Measurements from ENCODE around the gene DLL1.
"Not testable (repeated sequence)": the region's sequence is repeated elsewhere in the genome, so short reads cannot be mapped to it uniquely, and the experiment has no call there.

Gene DLL1

GRCh38 chr6:170271771-170272314 lies 19.0 kb downstream of the DLL1 start:
- ATAC-seq (ENCODE audit: low read depth): peak; percentile 87
- Mint-ChIP-seq H3K4me3 (peak overlapping the region; percentile 96), H3K36me3 (peaks cover 3% of the 10 kb centered on the region), H3K9me3 (no peaks in the 10 kb centered on the region), H3K27me3 (no peaks in the 10 kb centered on the region), H3K4me1 (peaks cover 10% of the 10 kb centered on the region), H3K27ac (peak overlapping the region; percentile 85)
- DNase-seq (ENCODE audit: low spot score in 2 of 2): peak in 1 of 2 donors; percentile 50

GRCh38 chr6:170270984-170271593 lies 19.8 kb downstream of the DLL1 start:
- Mint-ChIP-seq H3K36me3 (peaks cover 3% of the 10 kb centered on the region), H3K27ac (peak overlapping the region; percentile 85), H3K27me3 (no peaks in the 10 kb centered on the region), H3K4me3 (peak overlapping the region; percentile 96), H3K9me3 (no peaks in the 10 kb centered on the region), H3K4me1 (peaks cover 10% of the 10 kb centered on the region)
- no peak for DNase-seq (ENCODE audit: low spot score in 2 of 2)
- ATAC-seq (ENCODE audit: low read depth): no peak

GRCh38 chr6:170269846-170270541 lies 20.9 kb downstream of the DLL1 start:
- H3K4me3 Mint-ChIP-seq: no peak overlapping the region
- H3K27ac Mint-ChIP-seq: no peak overlapping the region

GRCh38 chr6:170269151-170269845 lies 21.6 kb downstream of the DLL1 start:
- no peak for DNase-seq (ENCODE audit: low spot score in 2 of 2)
- Mint-ChIP-seq H3K4me1 (peaks cover 10% of the 10 kb centered on the region), H3K36me3 (no peaks in the 10 kb centered on the region), H3K4me3 (no peak overlapping the region), H3K27ac (no peak overlapping the region), H3K9me3 (no peaks in the 10 kb centered on the region), H3K27me3 (peaks cover 1% of the 10 kb centered on the region)
- no peak for ATAC-seq (ENCODE audit: low read depth)

More at GRCh38 chr6:170269846-170270541, 20.9 kb downstream of the DLL1 start:
- Mint-ChIP-seq H3K36me3 (peaks cover 2% of the 10 kb centered on the region), H3K27me3 (peaks cover 1% of the 10 kb centered on the region), H3K4me1 (peaks cover 10% of the 10 kb centered on the region), H3K9me3 (no peaks in the 10 kb centered on the region)
- ATAC-seq (ENCODE audit: low read depth): no peak
- DNase-seq (ENCODE audit: low spot score in 2 of 2): no peak

- peaks cover 1% of the 10 kb centered on the region for H3K27me3 Mint-ChIP-seq
- no peak for DNase-seq (ENCODE audit: low spot score in 2 of 2)
- no peaks in the 10 kb centered on the region for H3K9me3 Mint-ChIP-seq
- H3K4me3 Mint-ChIP-seq: no peak overlapping the region
- H3K4me1 Mint-ChIP-seq: peaks cover 7% of the 10 kb centered on the region
- no peaks in the 10 kb centered on the region for H3K36me3 Mint-ChIP-seq
- no peak for ATAC-seq (ENCODE audit: low read depth)
- H3K27ac Mint-ChIP-seq: no peak overlapping the region
Measured at GRCh38 chr6:170268216-170269129, 22.4 kb downstream of the DLL1 start.

- Mint-ChIP-seq H3K4me1 (peaks cover 7% of the 10 kb centered on the region), H3K27me3 (peaks cover 5% of the 10 kb centered on the region), H3K36me3 (no peaks in the 10 kb centered on the region), H3K27ac (no peak overlapping the region), H3K9me3 (no peaks in the 10 kb centered on the region), H3K4me3 (no peak overlapping the region)
- DNase-seq (ENCODE audit: low spot score in 2 of 2): no peak
- ATAC-seq (ENCODE audit: low read depth): no peak
Measured at GRCh38 chr6:170267688-170268087, 23.2 kb downstream of the DLL1 start.

- Mint-ChIP-seq H3K27me3 (peaks cover 5% of the 10 kb centered on the region), H3K9me3 (no peaks in the 10 kb centered on the region), H3K36me3 (no peaks in the 10 kb centered on the region), H3K4me3 (no peak overlapping the region), H3K4me1 (peaks cover 1% of the 10 kb centered on the region), H3K27ac (no peak overlapping the region)
- DNase-seq (ENCODE audit: low spot score in 2 of 2): no peak
- ATAC-seq (ENCODE audit: low read depth): no peak
Measured at GRCh38 chr6:170266061-170266825, 24.6 kb downstream of the DLL1 start.

GRCh38 chr6:170265655-170266054 lies 25.2 kb downstream of the DLL1 start:
- Mint-ChIP-seq H3K27ac (no peak overlapping the region), H3K4me1 (no peaks in the 10 kb centered on the region), H3K9me3 (no peaks in the 10 kb centered on the region), H3K4me3 (no peak overlapping the region), H3K27me3 (peaks cover 5% of the 10 kb centered on the region), H3K36me3 (no peaks in the 10 kb centered on the region)
- no peak for DNase-seq (ENCODE audit: low spot score in 2 of 2)
- ATAC-seq (ENCODE audit: low read depth): no peak

- H3K27me3 Mint-ChIP-seq; DNase-seq (ENCODE audit: low spot score in 2 of 2); H3K36me3 Mint-ChIP-seq; ATAC-seq (ENCODE audit: low read depth); H3K4me1 Mint-ChIP-seq; H3K27ac Mint-ChIP-seq; H3K9me3 Mint-ChIP-seq; H3K4me3 Mint-ChIP-seq: not testable (repeated sequence)
Measured at GRCh38 chr6:170264644-170265043, 26.2 kb downstream of the DLL1 start.

- H3K36me3 Mint-ChIP-seq: no peaks in the 10 kb centered on the region
- H3K27me3 Mint-ChIP-seq: peaks cover 5% of the 10 kb centered on the region
- no peaks in the 10 kb centered on the region for H3K9me3 Mint-ChIP-seq
- H3K4me1 Mint-ChIP-seq: no peaks in the 10 kb centered on the region
- H3K27ac Mint-ChIP-seq: no peak overlapping the region
- DNase-seq (ENCODE audit: low spot score in 2 of 2) (no peak), ATAC-seq (ENCODE audit: low read depth) (no peak)
- no peak overlapping the region for H3K4me3 Mint-ChIP-seq
Measured at GRCh38 chr6:170264086-170264485, 26.8 kb downstream of the DLL1 start.

- no peak for ATAC-seq (ENCODE audit: low read depth)
- no peak overlapping the region for H3K27ac Mint-ChIP-seq
- H3K4me1 Mint-ChIP-seq: no peaks in the 10 kb centered on the region
- DNase-seq (ENCODE audit: low spot score in 2 of 2): no peak
- H3K27me3 Mint-ChIP-seq: peaks cover 6% of the 10 kb centered on the region
- no peaks in the 10 kb centered on the region for H3K36me3 Mint-ChIP-seq
- no peak overlapping the region for H3K4me3 Mint-ChIP-seq
- H3K9me3 Mint-ChIP-seq: no peaks in the 10 kb centered on the region
Measured at GRCh38 chr6:170263410-170263809, 27.5 kb downstream of the DLL1 start.

GRCh38 chr6:170262489-170263088 lies 28.3 kb downstream of the DLL1 start:
- ATAC-seq (ENCODE audit: low read depth) (no peak), DNase-seq (ENCODE audit: low spot score in 2 of 2) (no peak)
- H3K27ac Mint-ChIP-seq: no peak overlapping the region
- no peaks in the 10 kb centered on the region for H3K4me1 Mint-ChIP-seq
- H3K9me3 Mint-ChIP-seq: no peaks in the 10 kb centered on the region
- no peak overlapping the region for H3K4me3 Mint-ChIP-seq
- peaks cover 6% of the 10 kb centered on the region for H3K27me3 Mint-ChIP-seq
- H3K36me3 Mint-ChIP-seq: no peaks in the 10 kb centered on the region
